ENCODE results near the gene MAN1C1. TPM values are rescaled to one million over a fixed set of nuclear protein-coding genes. Genes with fewer than 3 reads are reported as not detected.
"Not testable (repeated sequence)": the region's sequence is repeated elsewhere in the genome, so short reads cannot be mapped to it uniquely, and the experiment has no call there.

The MAN1C1 gene
- total RNA-seq, 1 donor from 2014 or later: 29.1 TPM

DNA sequence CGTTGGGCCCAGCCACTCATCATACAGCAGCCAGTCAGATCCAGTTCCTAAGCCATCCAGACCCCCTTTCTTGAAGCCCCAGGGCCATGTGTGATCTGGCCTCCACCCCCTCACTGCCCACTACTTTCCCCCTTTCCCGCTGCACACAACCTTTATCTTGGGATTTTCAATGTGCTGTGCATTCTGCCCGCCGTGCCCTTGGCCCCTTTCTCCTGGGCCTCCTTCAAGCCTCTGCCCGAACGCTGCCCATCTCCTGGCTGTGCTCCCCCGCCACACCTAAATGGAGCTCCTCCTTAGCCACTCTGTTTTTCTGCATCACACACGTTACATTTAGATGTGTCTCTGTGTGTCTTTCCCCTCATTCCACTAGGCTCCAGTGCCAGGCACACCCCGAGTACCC is 116.7 kb downstream of the MAN1C1 start:
- peaks cover 2% of the 10 kb centered on the region for H3K36me3 Mint-ChIP-seq (ENCODE audit: low read depth, unreplicated experiment)
- no peak overlapping the region for H3K27ac Mint-ChIP-seq (ENCODE audit: unreplicated experiment)
- no peaks in the 10 kb centered on the region for H3K9me3 Mint-ChIP-seq (ENCODE audit: unreplicated experiment)
- H3K4me1 Mint-ChIP-seq (ENCODE audit: unreplicated experiment): peaks cover 27% of the 10 kb centered on the region
- TF ChIP-seq, protein P1, sequence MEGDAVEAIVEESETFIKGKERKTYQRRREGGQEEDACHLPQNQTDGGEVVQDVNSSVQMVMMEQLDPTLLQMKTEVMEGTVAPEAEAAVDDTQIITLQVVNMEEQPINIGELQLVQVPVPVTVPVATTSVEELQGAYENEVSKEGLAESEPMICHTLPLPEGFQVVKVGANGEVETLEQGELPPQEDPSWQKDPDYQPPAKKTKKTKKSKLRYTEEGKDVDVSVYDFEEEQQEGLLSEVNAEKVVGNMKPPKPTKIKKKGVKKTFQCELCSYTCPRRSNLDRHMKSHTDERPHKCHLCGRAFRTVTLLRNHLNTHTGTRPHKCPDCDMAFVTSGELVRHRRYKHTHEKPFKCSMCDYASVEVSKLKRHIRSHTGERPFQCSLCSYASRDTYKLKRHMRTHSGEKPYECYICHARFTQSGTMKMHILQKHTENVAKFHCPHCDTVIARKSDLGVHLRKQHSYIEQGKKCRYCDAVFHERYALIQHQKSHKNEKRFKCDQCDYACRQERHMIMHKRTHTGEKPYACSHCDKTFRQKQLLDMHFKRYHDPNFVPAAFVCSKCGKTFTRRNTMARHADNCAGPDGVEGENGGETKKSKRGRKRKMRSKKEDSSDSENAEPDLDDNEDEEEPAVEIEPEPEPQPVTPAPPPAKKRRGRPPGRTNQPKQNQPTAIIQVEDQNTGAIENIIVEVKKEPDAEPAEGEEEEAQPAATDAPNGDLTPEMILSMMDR (IDR thresholded peaks at IDR 0.05; ENCODE audit: unreplicated experiment): no peak
- DNase-seq (ENCODE audit: low spot score): no peak
- H3K4me3 Mint-ChIP-seq (ENCODE audit: unreplicated experiment): peak overlapping the region; percentile 45
- peaks cover 2% of the 10 kb centered on the region for H3K27me3 Mint-ChIP-seq (ENCODE audit: unreplicated experiment)

- not testable (repeated sequence) for H3K27me3 Mint-ChIP-seq (ENCODE audit: unreplicated experiment); H3K9me3 Mint-ChIP-seq (ENCODE audit: unreplicated experiment); H3K27ac Mint-ChIP-seq (ENCODE audit: unreplicated experiment); DNase-seq (ENCODE audit: low spot score); H3K4me3 Mint-ChIP-seq (ENCODE audit: unreplicated experiment); H3K36me3 Mint-ChIP-seq (ENCODE audit: low read depth, unreplicated experiment)
- peaks cover 15% of the 10 kb centered on the region for H3K4me1 Mint-ChIP-seq (ENCODE audit: unreplicated experiment)
Observed at GRCh38 chr1:25734991-25735390, 118.4 kb downstream of the MAN1C1 start.

GRCh38 chr1:25735956-25736529 is 119.5 kb downstream of the MAN1C1 start:
- TF ChIP-seq, protein P1 (IDR thresholded peaks at IDR 0.05; ENCODE audit: unreplicated experiment): no peak
- Mint-ChIP-seq H3K27me3 (ENCODE audit: unreplicated experiment) (peaks cover 6% of the 10 kb centered on the region), H3K27ac (ENCODE audit: unreplicated experiment) (no peak overlapping the region), H3K4me1 (ENCODE audit: unreplicated experiment) (peaks cover 6% of the 10 kb centered on the region), H3K9me3 (ENCODE audit: unreplicated experiment) (no peaks in the 10 kb centered on the region), H3K36me3 (ENCODE audit: low read depth, unreplicated experiment) (peaks cover 9% of the 10 kb centered on the region), H3K4me3 (ENCODE audit: unreplicated experiment) (no peak overlapping the region)
- DNase-seq (ENCODE audit: low spot score): no peak

GRCh38 chr1:25737130-25737529 is 120.5 kb downstream of the MAN1C1 start:
- Mint-ChIP-seq H3K4me1 (ENCODE audit: unreplicated experiment) (peaks cover 5% of the 10 kb centered on the region), H3K36me3 (ENCODE audit: low read depth, unreplicated experiment) (peaks cover 14% of the 10 kb centered on the region), H3K27ac (ENCODE audit: unreplicated experiment) (no peak overlapping the region), H3K27me3 (ENCODE audit: unreplicated experiment) (peaks cover 12% of the 10 kb centered on the region), H3K4me3 (ENCODE audit: unreplicated experiment) (no peak overlapping the region), H3K9me3 (ENCODE audit: unreplicated experiment) (no peaks in the 10 kb centered on the region)
- TF ChIP-seq, protein P1 (IDR thresholded peaks at IDR 0.05; ENCODE audit: unreplicated experiment): no peak
- no peak for DNase-seq (ENCODE audit: low spot score)

- TF ChIP-seq, protein P1 (IDR thresholded peaks at IDR 0.05; ENCODE audit: unreplicated experiment): no peak
- H3K36me3 Mint-ChIP-seq (ENCODE audit: low read depth, unreplicated experiment): peaks cover 14% of the 10 kb centered on the region
- H3K4me1 Mint-ChIP-seq (ENCODE audit: unreplicated experiment): peaks cover 5% of the 10 kb centered on the region
- H3K27me3 Mint-ChIP-seq (ENCODE audit: unreplicated experiment): peaks cover 10% of the 10 kb centered on the region
- no peak for DNase-seq (ENCODE audit: low spot score)
- no peak overlapping the region for H3K4me3 Mint-ChIP-seq (ENCODE audit: unreplicated experiment)
- H3K27ac Mint-ChIP-seq (ENCODE audit: unreplicated experiment): no peak overlapping the region
- H3K9me3 Mint-ChIP-seq (ENCODE audit: unreplicated experiment): no peaks in the 10 kb centered on the region
Observed at GRCh38 chr1:25738499-25738898, 121.9 kb downstream of the MAN1C1 start.

Measured in endothelial cell (in vitro differentiated cells).